K562 (cell line): ENCODE measurements around the gene NDOR1. TPM values are rescaled to one million over a fixed set of nuclear protein-coding genes. Genes with fewer than 3 reads are reported as not detected.

Experiments used
- CBX8 ChIP-seq: fragments of 200-600 bp; sonication (generic); IDR thresholded peaks from 2 replicates; pipeline ENCODE4 v1.6.1; 2012; ENCODE audit warnings: borderline replicate concordance, mixed run types, low read depth, mild to moderate bottlenecking, moderate library complexity, mixed read lengths, low read length, control low read depth, inconsistent platforms; ENCODE audit not compliant: poor library complexity, severe bottlenecking; ENCODE audit errors: extremely low read depth
- DDX20 ChIP-seq: fragments of 450-650 bp; IDR thresholded peaks from 2 replicates; pipeline ENCODE4 v1.6.1; 2016; ENCODE audit warnings: missing genetic modification characterization, low read depth, mild to moderate bottlenecking, missing compliant biosample characterization, moderate library complexity
- ELF1 ChIP-seq: fragments of 200-800 bp; sonication (Bioruptor generic); IDR thresholded peaks from 2 replicates; pipeline ENCODE4 v1.6.1; 2016; ENCODE audit warnings: missing genetic modification characterization, missing compliant biosample characterization
- NFE2L1 ChIP-seq: fragments of 450-650 bp; IDR thresholded peaks from 2 replicates; pipeline ENCODE4 v1.6.1; 2016; ENCODE audit warnings: missing genetic modification characterization, low read depth, mild to moderate bottlenecking, missing compliant biosample characterization, moderate library complexity, borderline replicate concordance
- PCBP1 ChIP-seq: fragments of 200-400 bp; formaldehyde crosslinking; IDR thresholded peaks from 2 replicates; pipeline ENCODE4 v1.6.1; 2018; ENCODE audit warnings: mild to moderate bottlenecking, low read depth, low read length; ENCODE audit not compliant: poor library complexity, severe bottlenecking
- POU5F1 ChIP-seq: fragments of 150-350 bp; IDR thresholded peaks from 2 replicates; pipeline ENCODE4 v1.6.1; 2014; ENCODE audit warnings: borderline replicate concordance, low read length, low read depth, mild to moderate bottlenecking; ENCODE audit not compliant: partially characterized antibody
- SMARCB1 ChIP-seq: IDR thresholded peaks from 2 replicates; pipeline ENCODE4 v1.6.1; 2011; ENCODE audit warnings: improper control_type of control experiment, low read depth; ENCODE audit not compliant: insufficient read length
- SRSF9 ChIP-seq: fragments of 200-400 bp; formaldehyde crosslinking; IDR thresholded peaks from 2 replicates; pipeline ENCODE4 v1.6.1; 2017; ENCODE audit warnings: low read depth, low read length, borderline replicate concordance
- TCF7L2 ChIP-seq: fragments of 150-350 bp; IDR thresholded peaks from 2 replicates; pipeline ENCODE4 v1.6.1; 2016; ENCODE audit warnings: low read depth, mild to moderate bottlenecking, low read length, moderate library complexity
- ZNF224 ChIP-seq: sonication (generic); formaldehyde crosslinking; IDR thresholded peaks from 2 replicates; pipeline ENCODE4 v1.8.0; 2022; ENCODE audit warnings: mild to moderate bottlenecking, missing genetic modification reagents
- ZNF431 ChIP-seq: sonication (generic); formaldehyde crosslinking; IDR thresholded peaks from 2 replicates; pipeline ENCODE4 v1.8.0; 2022; ENCODE audit warnings: mild to moderate bottlenecking, missing genetic modification reagents
- polyA plus RNA-seq, 8 experiments: library from polyadenylated mRNA; depleted of rRNA in 4 of 8; stranded (reverse) in 5 of 8; unstranded in 3 of 8; fragments of >200 nt; fragmentation: Nextera tagmentation in 2 of 8; fragmentation: Illumina TruSeq in 1 of 8; extraction: Ambion mirVana in 2 of 8; extraction: Trizol in 1 of 8; gene quantifications; 2 replicates each; pipeline versions ENCODE4 v1.2.1 to v1.2.3, GENCODE V29; 2011 to 2014; ENCODE audit warnings: inconsistent platforms in 1 of 8, missing spikeins in 1 of 8
- total RNA-seq, 7 experiments: library from RNA; depleted of rRNA in 6 of 7; stranded (reverse); fragments of >200 nt in 6 of 7; fragmentation: Illumina TruSeq in 2 of 7; extraction: Trizol in 2 of 7; gene quantifications; 2 replicates each; pipeline versions ENCODE4 v1.2.1 to v1.2.3, GENCODE V29; 2011 to 2021; ENCODE audit warnings: low replicate concordance in 1 of 7
- TF ChIP-seq, protein P1 (sequence below): sonication (generic); formaldehyde crosslinking; IDR thresholded peaks from 2 replicates; pipeline ENCODE4 v1.8.0; 2022; ENCODE audit warnings: mild to moderate bottlenecking, missing genetic modification reagents
- TF ChIP-seq, protein P2 (sequence below): fragments of 450-650 bp; IDR thresholded peaks from 2 replicates; pipeline ENCODE4 v1.6.1; 2018; ENCODE audit warnings: mild to moderate bottlenecking, low read depth; ENCODE audit not compliant: partially characterized antibody
- TF ChIP-seq, protein P3 (sequence below): fragments of 250-450 bp; sonication (Bioruptor Pico); IDR thresholded peaks from 2 replicates; pipeline ENCODE4 v1.4.0; 2020
- TF ChIP-seq, protein P4 (sequence below): fragments of 450-650 bp; IDR thresholded peaks from one replicate; pipeline ENCODE4 v1.6.1; 2018; ENCODE audit warnings: mild to moderate bottlenecking, moderate library complexity; ENCODE audit not compliant: partially characterized antibody
- TF ChIP-seq, protein P5 (sequence below): fragments of 250-450 bp; sonication (Bioruptor Pico); IDR thresholded peaks from 2 replicates; pipeline ENCODE4 v1.9.0; 2021; ENCODE audit warnings: mild to moderate bottlenecking

Gene NDOR1
- total and polyA plus RNA-seq, 9 of the 15 experiments (the other 6 are each of a cell fraction or from before 2014, with no cell fraction given) = 0.06 to 36.9 (median 6.9) TPM

DNA sequence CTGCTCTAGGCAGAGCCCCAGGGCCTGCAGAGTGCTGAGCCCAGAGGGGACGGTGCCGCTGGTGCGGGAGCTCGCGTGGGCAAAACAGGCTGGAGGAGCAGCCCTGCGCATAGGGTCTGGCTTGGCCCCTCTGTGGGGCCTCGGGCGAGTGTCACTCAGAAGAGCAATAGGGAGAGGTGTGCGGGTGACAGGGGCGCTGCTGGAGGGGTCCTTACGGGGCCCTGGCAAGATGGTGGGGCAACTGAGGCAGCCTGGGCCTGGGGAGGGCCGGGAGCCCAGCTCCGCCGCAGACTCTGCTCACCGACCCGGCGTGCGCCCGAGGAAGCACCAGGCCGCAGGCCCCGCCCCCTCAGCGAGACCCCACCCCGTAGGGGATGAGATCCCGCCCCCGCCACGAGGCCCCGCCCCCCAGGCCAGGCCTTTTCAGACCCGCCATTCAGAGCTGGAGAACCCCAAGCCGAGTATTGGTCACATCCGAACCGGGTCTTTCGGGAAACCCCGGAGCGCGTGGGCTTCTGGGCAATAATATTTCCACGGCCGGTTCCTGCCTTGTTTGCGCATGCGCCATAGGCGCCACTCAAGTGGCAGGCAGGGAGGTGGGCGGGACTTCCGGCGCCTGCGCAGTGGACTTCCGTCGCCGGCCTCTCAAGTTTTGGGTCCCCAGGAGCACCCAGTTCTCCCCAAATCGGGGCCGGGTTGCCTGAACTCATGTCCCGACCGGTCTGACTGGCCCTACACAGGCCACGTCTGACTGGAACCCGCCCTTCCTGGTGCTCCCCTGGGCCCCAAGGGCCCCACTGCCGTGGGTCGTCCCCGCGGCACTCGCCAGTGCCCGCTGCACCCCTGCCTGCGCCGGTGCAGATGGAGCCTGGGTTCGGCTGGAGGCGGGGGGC is 17.8 kb downstream of the NDOR1 start (continued):
- TF ChIP-seq, protein P1, sequence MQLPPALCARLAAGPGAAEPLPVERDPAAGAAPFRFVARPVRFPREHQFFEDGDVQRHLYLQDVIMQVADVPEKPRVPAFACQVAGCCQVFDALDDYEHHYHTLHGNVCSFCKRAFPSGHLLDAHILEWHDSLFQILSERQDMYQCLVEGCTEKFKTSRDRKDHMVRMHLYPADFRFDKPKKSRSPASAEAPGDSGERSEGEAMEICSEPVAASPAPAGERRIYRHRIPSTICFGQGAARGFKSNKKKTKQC (CRISPR knock-in tag) = peak; percentile 72; the same call in 1 of the 2 replicates
- TF ChIP-seq CBX8 = no peak
- no peak for TF ChIP-seq DDX20
- TF ChIP-seq SMARCB1 = no peak
- TF ChIP-seq PCBP1 = no peak
- TF ChIP-seq ELF1 = no peak
- TF ChIP-seq ZNF431 (CRISPR knock-in tag) = no peak
- no peak for TF ChIP-seq POU5F1
- no peak for TF ChIP-seq ZNF224 (CRISPR knock-in tag)
- TF ChIP-seq, protein P2, sequence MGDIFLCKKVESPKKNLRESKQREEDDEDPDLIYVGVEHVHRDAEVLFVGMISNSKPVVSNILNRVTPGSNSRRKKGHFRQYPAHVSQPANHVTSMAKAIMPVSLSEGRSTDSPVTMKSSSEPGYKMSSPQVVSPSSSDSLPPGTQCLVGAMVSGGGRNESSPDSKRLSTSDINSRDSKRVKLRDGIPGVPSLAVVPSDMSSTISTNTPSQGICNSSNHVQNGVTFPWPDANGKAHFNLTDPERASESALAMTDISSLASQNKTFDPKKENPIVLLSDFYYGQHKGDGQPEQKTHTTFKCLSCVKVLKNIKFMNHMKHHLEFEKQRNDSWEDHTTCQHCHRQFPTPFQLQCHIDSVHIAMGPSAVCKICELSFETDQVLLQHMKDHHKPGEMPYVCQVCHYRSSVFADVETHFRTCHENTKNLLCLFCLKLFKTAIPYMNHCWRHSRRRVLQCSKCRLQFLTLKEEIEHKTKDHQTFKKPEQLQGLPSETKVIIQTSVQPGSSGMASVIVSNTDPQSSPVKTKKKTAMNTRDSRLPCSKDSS = no peak
- TF ChIP-seq, protein P3, sequence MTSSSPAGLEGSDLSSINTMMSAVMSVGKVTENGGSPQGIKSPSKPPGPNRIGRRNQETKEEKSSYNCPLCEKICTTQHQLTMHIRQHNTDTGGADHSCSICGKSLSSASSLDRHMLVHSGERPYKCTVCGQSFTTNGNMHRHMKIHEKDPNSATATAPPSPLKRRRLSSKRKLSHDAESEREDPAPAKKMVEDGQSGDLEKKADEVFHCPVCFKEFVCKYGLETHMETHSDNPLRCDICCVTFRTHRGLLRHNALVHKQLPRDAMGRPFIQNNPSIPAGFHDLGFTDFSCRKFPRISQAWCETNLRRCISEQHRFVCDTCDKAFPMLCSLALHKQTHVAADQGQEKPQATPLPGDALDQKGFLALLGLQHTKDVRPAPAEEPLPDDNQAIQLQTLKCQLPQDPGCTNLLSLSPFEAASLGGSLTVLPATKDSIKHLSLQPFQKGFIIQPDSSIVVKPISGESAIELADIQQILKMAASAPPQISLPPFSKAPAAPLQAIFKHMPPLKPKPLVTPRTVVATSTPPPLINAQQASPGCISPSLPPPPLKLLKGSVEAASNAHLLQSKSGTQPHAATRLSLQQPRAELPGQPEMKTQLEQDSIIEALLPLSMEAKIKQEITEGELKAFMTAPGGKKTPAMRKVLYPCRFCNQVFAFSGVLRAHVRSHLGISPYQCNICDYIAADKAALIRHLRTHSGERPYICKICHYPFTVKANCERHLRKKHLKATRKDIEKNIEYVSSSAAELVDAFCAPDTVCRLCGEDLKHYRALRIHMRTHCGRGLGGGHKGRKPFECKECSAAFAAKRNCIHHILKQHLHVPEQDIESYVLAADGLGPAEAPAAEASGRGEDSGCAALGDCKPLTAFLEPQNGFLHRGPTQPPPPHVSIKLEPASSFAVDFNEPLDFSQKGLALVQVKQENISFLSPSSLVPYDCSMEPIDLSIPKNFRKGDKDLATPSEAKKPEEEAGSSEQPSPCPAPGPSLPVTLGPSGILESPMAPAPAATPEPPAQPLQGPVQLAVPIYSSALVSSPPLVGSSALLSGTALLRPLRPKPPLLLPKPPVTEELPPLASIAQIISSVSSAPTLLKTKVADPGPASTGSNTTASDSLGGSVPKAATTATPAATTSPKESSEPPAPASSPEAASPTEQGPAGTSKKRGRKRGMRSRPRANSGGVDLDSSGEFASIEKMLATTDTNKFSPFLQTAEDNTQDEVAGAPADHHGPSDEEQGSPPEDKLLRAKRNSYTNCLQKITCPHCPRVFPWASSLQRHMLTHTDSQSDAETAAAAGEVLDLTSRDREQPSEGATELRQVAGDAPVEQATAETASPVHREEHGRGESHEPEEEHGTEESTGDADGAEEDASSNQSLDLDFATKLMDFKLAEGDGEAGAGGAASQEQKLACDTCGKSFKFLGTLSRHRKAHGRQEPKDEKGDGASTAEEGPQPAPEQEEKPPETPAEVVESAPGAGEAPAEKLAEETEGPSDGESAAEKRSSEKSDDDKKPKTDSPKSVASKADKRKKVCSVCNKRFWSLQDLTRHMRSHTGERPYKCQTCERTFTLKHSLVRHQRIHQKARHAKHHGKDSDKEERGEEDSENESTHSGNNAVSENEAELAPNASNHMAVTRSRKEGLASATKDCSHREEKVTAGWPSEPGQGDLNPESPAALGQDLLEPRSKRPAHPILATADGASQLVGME (CRISPR knock-in tag) = no peak
- TF ChIP-seq TCF7L2 = no peak
- TF ChIP-seq SRSF9 = no peak
- TF ChIP-seq, protein P4, sequence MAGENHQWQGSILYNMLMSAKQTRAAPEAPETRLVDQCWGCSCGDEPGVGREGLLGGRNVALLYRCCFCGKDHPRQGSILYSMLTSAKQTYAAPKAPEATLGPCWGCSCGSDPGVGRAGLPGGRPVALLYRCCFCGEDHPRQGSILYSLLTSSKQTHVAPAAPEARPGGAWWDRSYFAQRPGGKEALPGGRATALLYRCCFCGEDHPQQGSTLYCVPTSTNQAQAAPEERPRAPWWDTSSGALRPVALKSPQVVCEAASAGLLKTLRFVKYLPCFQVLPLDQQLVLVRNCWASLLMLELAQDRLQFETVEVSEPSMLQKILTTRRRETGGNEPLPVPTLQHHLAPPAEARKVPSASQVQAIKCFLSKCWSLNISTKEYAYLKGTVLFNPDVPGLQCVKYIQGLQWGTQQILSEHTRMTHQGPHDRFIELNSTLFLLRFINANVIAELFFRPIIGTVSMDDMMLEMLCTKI = no peak
- no peak for TF ChIP-seq NFE2L1 (tag)
- TF ChIP-seq, protein P5, sequence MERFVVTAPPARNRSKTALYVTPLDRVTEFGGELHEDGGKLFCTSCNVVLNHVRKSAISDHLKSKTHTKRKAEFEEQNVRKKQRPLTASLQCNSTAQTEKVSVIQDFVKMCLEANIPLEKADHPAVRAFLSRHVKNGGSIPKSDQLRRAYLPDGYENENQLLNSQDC (CRISPR knock-in tag) = no peak
